Activated CD8-positive, alpha-beta T cell treated with anti-CD3 and anti-CD28 coated beads, Interleukin-2, amount 10 ng/mL, durations not matched to agents 7 days and 5 days (primary cell): Measurements from ENCODE around the gene MRPL50. TPM values are rescaled to one million over a fixed set of nuclear protein-coding genes. Genes with fewer than 3 reads are reported as not detected.

Source experiments
- ATAC-seq: fragments of 150-1000 bp; cut with Tn5 transposase; one replicate; pipeline ENCODE4 v1.10.0; 2021; ENCODE audit warnings: moderate library complexity
- CTCF ChIA-PET: fragments of 350-600 bp; sonication (Branson Sonifier 250); formaldehyde crosslinking; loops from one replicate; lab custom pipeline; 2021; ENCODE audit warnings: antibody characterized with exemption; lab: Charles Lee
- POLR2A ChIA-PET: fragments of 350-600 bp; sonication (Branson Sonifier 250); formaldehyde crosslinking; loops from one replicate; lab custom pipeline; 2021; ENCODE audit warnings: antibody characterized with exemption; lab: Charles Lee
- DNase-seq: peaks from one replicate; pipeline ENCODE4 v3.0.0-alpha.2; 2020
- H3K27ac Mint-ChIP-seq: one replicate; pipeline ENCODE4 v1.8.0; 2021; ENCODE audit warnings: mild to moderate bottlenecking, mixed read lengths
- H3K27me3 Mint-ChIP-seq: one replicate; pipeline ENCODE4 v1.8.0; 2021; ENCODE audit warnings: low read depth, mixed read lengths
- H3K36me3 Mint-ChIP-seq: one replicate; pipeline ENCODE4 v1.8.0; 2021; ENCODE audit warnings: low read depth, mixed read lengths
- H3K4me1 Mint-ChIP-seq: one replicate; pipeline ENCODE4 v1.8.0; 2021; ENCODE audit warnings: low read depth, mixed read lengths
- H3K4me3 Mint-ChIP-seq: one replicate; pipeline ENCODE4 v1.8.0; 2021; ENCODE audit warnings: mild to moderate bottlenecking, mixed read lengths
- H3K9me3 Mint-ChIP-seq: one replicate; pipeline ENCODE4 v1.8.0; 2022; ENCODE audit warnings: mixed read lengths; ENCODE audit not compliant: insufficient read depth
- total RNA-seq, 2 experiments: library from RNA; stranded (reverse); gene quantifications; one replicate each; pipeline ENCODE4 v1.2.3, GENCODE V29; 2021

Gene MRPL50
- total RNA-seq, 2 experiments from 2014 or later, result 9.4 to 10.2 TPM

GRCh38 chr9:101433229-101433628, 34.8 kb upstream of the MRPL50 start:
- no peaks in the 10 kb centered on the region for H3K9me3 Mint-ChIP-seq
- ChIA-PET POLR2A (no interaction called here), CTCF (no interaction called here)
- no peaks in the 10 kb centered on the region for H3K4me1 Mint-ChIP-seq
- DNase-seq, result no peak
- no peak overlapping the region for H3K4me3 Mint-ChIP-seq
- H3K27me3 Mint-ChIP-seq, result peaks cover 7% of the 10 kb centered on the region
- H3K27ac Mint-ChIP-seq, result no peak overlapping the region
- no peaks in the 10 kb centered on the region for H3K36me3 Mint-ChIP-seq
- ATAC-seq, result no peak

GRCh38 chr9:101432740-101433139, 34.3 kb upstream of the MRPL50 start:
- no peak for ATAC-seq
- no peak overlapping the region for H3K4me3 Mint-ChIP-seq
- CTCF ChIA-PET, result no interaction called here

GRCh38 chr9:101432171-101432570, 33.8 kb upstream of the MRPL50 start:
- Mint-ChIP-seq H3K4me3 (no peak overlapping the region), H3K4me1 (no peaks in the 10 kb centered on the region), H3K36me3 (no peaks in the 10 kb centered on the region), H3K27ac (no peak overlapping the region), H3K27me3 (peaks cover 5% of the 10 kb centered on the region), H3K9me3 (no peaks in the 10 kb centered on the region)
- POLR2A ChIA-PET, result no interaction called here
- no peak for ATAC-seq
- DNase-seq, result no peak
- CTCF ChIA-PET, result no interaction called here

More at GRCh38 chr9:101432740-101433139, 34.3 kb upstream of the MRPL50 start:
- no peak overlapping the region for H3K27ac Mint-ChIP-seq
- H3K9me3 Mint-ChIP-seq, result no peaks in the 10 kb centered on the region
- H3K4me1 Mint-ChIP-seq, result no peaks in the 10 kb centered on the region
- POLR2A ChIA-PET, result no interaction called here
- peaks cover 7% of the 10 kb centered on the region for H3K27me3 Mint-ChIP-seq
- no peak for DNase-seq
- H3K36me3 Mint-ChIP-seq, result no peaks in the 10 kb centered on the region

- Mint-ChIP-seq H3K9me3 (no peaks in the 10 kb centered on the region), H3K36me3 (no peaks in the 10 kb centered on the region), H3K27ac (no peak overlapping the region), H3K4me3 (no peak overlapping the region), H3K4me1 (no peaks in the 10 kb centered on the region), H3K27me3 (no peaks in the 10 kb centered on the region)
- ChIA-PET POLR2A (no interaction called here), CTCF (no interaction called here)
- ATAC-seq (no peak), DNase-seq (no peak)
These were observed 31.3 kb upstream of the MRPL50 start for GRCh38 chr9:101429736-101430135.

- Mint-ChIP-seq H3K27me3 (no peaks in the 10 kb centered on the region), H3K27ac (no peak overlapping the region), H3K36me3 (no peaks in the 10 kb centered on the region), H3K9me3 (no peaks in the 10 kb centered on the region), H3K4me3 (no peak overlapping the region), H3K4me1 (no peaks in the 10 kb centered on the region)
- POLR2A ChIA-PET, result no interaction called here
- ATAC-seq (no peak), DNase-seq (no peak)
- CTCF ChIA-PET, result no interaction called here
These were observed 30.5 kb upstream of the MRPL50 start for GRCh38 chr9:101428909-101429308.

- no peaks in the 10 kb centered on the region for H3K4me1 Mint-ChIP-seq
- DNase-seq (no peak), ATAC-seq (no peak)
- ChIA-PET CTCF (interaction anchor here (1.2 kb wide), 1 partner anchor 21 kb away, joined by 4 read pairs; no protein-coding TSS in a partner anchor), POLR2A (no interaction called here)
- H3K27me3 Mint-ChIP-seq, result no peaks in the 10 kb centered on the region
- no peaks in the 10 kb centered on the region for H3K36me3 Mint-ChIP-seq
- no peaks in the 10 kb centered on the region for H3K9me3 Mint-ChIP-seq
- H3K27ac Mint-ChIP-seq, result no peak overlapping the region
- no peak overlapping the region for H3K4me3 Mint-ChIP-seq
These were observed 29.7 kb upstream of the MRPL50 start for GRCh38 chr9:101427957-101428655.

GRCh38 chr9:101427358-101427757, 28.9 kb upstream of the MRPL50 start:
- Mint-ChIP-seq H3K4me1 (no peaks in the 10 kb centered on the region), H3K36me3 (no peaks in the 10 kb centered on the region), H3K9me3 (no peaks in the 10 kb centered on the region), H3K27ac (no peak overlapping the region), H3K27me3 (no peaks in the 10 kb centered on the region), H3K4me3 (no peak overlapping the region)
- no peak for ATAC-seq
- ChIA-PET POLR2A (interaction anchor here (0.7 kb wide), 1 partner anchor 43 kb away, joined by 3 read pairs; no protein-coding TSS in a partner anchor), CTCF (interaction anchor here (0.7 to 1.2 kb wide), 2 partner anchors 22 to 32 kb away, joined by 3 to 4 read pairs; no protein-coding TSS in a partner anchor)
- no peak for DNase-seq

GRCh38 chr9:101421653-101422065, 23.2 kb upstream of the MRPL50 start:
- ChIA-PET CTCF (no interaction called here), POLR2A (no interaction called here)
- Mint-ChIP-seq H3K27ac (no peak overlapping the region), H3K4me3 (no peak overlapping the region), H3K4me1 (no peaks in the 10 kb centered on the region), H3K27me3 (no peaks in the 10 kb centered on the region), H3K36me3 (no peaks in the 10 kb centered on the region), H3K9me3 (no peaks in the 10 kb centered on the region)
- DNase-seq (no peak), ATAC-seq (no peak)

- no peak for ATAC-seq
- CTCF ChIA-PET, result no interaction called here
- peaks cover 4% of the 10 kb centered on the region for H3K9me3 Mint-ChIP-seq
These were observed 21.4 kb upstream of the MRPL50 start for GRCh38 chr9:101419863-101420262.

GRCh38 chr9:101418518-101419430, 20.4 kb upstream of the MRPL50 start:
- POLR2A ChIA-PET, result no interaction called here
- Mint-ChIP-seq H3K9me3 (peaks cover 14% of the 10 kb centered on the region), H3K27me3 (no peaks in the 10 kb centered on the region), H3K36me3 (peaks cover 3% of the 10 kb centered on the region), H3K4me3 (no peak overlapping the region), H3K27ac (no peak overlapping the region), H3K4me1 (no peaks in the 10 kb centered on the region)
- DNase-seq (no peak), ATAC-seq (no peak)
- CTCF ChIA-PET, result no interaction called here

More at GRCh38 chr9:101419863-101420262, 21.4 kb upstream of the MRPL50 start:
- POLR2A ChIA-PET, result no interaction called here
- no peaks in the 10 kb centered on the region for H3K36me3 Mint-ChIP-seq
- no peaks in the 10 kb centered on the region for H3K4me1 Mint-ChIP-seq
- H3K27me3 Mint-ChIP-seq, result no peaks in the 10 kb centered on the region
- no peak for DNase-seq
- H3K4me3 Mint-ChIP-seq, result no peak overlapping the region
- no peak overlapping the region for H3K27ac Mint-ChIP-seq

GRCh38 chr9:101417977-101418376, 19.6 kb upstream of the MRPL50 start:
- H3K9me3 Mint-ChIP-seq, result peaks cover 22% of the 10 kb centered on the region
- CTCF ChIA-PET, result no interaction called here

GRCh38 chr9:101417389-101417788, 19.0 kb upstream of the MRPL50 start:
- POLR2A ChIA-PET, result no interaction called here
- H3K27me3 Mint-ChIP-seq, result no peaks in the 10 kb centered on the region
- peaks cover 8% of the 10 kb centered on the region for H3K36me3 Mint-ChIP-seq
- no peaks in the 10 kb centered on the region for H3K4me1 Mint-ChIP-seq
- no peak for ATAC-seq
- H3K4me3 Mint-ChIP-seq, result no peak overlapping the region
- H3K9me3 Mint-ChIP-seq, result peaks cover 26% of the 10 kb centered on the region
- DNase-seq, result no peak
- CTCF ChIA-PET, result no interaction called here
- H3K27ac Mint-ChIP-seq, result no peak overlapping the region

More at GRCh38 chr9:101417977-101418376, 19.6 kb upstream of the MRPL50 start:
- POLR2A ChIA-PET, result no interaction called here
- Mint-ChIP-seq H3K4me1 (no peaks in the 10 kb centered on the region), H3K27ac (no peak overlapping the region), H3K36me3 (peaks cover 4% of the 10 kb centered on the region), H3K4me3 (no peak overlapping the region), H3K27me3 (no peaks in the 10 kb centered on the region)
- DNase-seq, result no peak
- no peak for ATAC-seq
